PFSK-1 (cell line): ENCODE measurements around the gene MKNK1.

ENCODE experiments used
- FOXP2 ChIP-seq: optimal IDR thresholded peaks from 2 replicates; pipeline ENCODE3; 2011; ENCODE audit warnings: borderline replicate concordance, control low read depth, inconsistent platforms; ENCODE audit not compliant: insufficient read depth; ENCODE audit errors: extremely low read length, extremely low read depth
- POLR2AphosphoS5 ChIP-seq: IDR thresholded peaks from 2 replicates; pipeline ENCODE4 v1.6.1; 2012; ENCODE audit warnings: low read depth, mild to moderate bottlenecking, control low read depth, low read length, moderate library complexity
- SIN3A ChIP-seq: IDR thresholded peaks from 2 replicates; pipeline ENCODE4 v1.6.1; 2012; ENCODE audit warnings: mild to moderate bottlenecking, low read length, moderate library complexity, borderline replicate concordance; ENCODE audit not compliant: insufficient read depth
- TAF1 ChIP-seq: IDR thresholded peaks from 2 replicates; pipeline ENCODE4 v1.6.1; 2012; ENCODE audit warnings: low read length, control low read depth, borderline replicate concordance; ENCODE audit not compliant: insufficient read depth
- TF ChIP-seq, protein P1 (sequence below), 2 experiments: IDR thresholded peaks; 2 replicates each; pipeline versions ENCODE4 v1.6.1 to v1.8.0; 2011 to 2012; ENCODE audit warnings: low read depth in 2 of 2, low read length in 2 of 2, control low read depth in 1 of 2, inconsistent platforms in 1 of 2, mild to moderate bottlenecking in 1 of 2, moderate library complexity in 1 of 2; ENCODE audit not compliant: insufficient read depth in 1 of 2

Gene MKNK1

DNA sequence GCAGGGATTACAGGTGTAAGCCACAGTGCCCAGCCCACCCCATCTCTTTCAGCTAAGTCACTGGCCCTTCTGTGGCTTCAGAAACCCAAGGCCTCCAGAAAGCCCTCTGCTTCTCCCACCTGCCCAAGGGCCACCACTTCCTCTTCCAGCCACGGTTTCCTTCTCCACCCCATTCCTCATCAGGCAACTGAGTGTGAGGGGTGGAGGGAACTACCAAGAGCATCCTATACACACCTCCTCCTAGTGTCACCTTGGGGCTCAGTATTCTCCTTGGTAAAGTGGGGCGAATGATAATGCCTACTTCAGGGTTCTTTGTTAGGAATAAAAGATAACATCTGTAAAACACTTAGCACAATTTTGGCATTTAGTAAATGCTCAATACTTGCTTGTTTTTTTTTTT is 82.7 kb downstream of the MKNK1 start:
- TF ChIP-seq, protein P1, sequence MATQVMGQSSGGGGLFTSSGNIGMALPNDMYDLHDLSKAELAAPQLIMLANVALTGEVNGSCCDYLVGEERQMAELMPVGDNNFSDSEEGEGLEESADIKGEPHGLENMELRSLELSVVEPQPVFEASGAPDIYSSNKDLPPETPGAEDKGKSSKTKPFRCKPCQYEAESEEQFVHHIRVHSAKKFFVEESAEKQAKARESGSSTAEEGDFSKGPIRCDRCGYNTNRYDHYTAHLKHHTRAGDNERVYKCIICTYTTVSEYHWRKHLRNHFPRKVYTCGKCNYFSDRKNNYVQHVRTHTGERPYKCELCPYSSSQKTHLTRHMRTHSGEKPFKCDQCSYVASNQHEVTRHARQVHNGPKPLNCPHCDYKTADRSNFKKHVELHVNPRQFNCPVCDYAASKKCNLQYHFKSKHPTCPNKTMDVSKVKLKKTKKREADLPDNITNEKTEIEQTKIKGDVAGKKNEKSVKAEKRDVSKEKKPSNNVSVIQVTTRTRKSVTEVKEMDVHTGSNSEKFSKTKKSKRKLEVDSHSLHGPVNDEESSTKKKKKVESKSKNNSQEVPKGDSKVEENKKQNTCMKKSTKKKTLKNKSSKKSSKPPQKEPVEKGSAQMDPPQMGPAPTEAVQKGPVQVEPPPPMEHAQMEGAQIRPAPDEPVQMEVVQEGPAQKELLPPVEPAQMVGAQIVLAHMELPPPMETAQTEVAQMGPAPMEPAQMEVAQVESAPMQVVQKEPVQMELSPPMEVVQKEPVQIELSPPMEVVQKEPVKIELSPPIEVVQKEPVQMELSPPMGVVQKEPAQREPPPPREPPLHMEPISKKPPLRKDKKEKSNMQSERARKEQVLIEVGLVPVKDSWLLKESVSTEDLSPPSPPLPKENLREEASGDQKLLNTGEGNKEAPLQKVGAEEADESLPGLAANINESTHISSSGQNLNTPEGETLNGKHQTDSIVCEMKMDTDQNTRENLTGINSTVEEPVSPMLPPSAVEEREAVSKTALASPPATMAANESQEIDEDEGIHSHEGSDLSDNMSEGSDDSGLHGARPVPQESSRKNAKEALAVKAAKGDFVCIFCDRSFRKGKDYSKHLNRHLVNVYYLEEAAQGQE (IDR thresholded peaks at IDR 0.05; ENCODE audit: insufficient read depth in 1 of 2, low read depth in 2 of 2, low read length in 2 of 2): no peak
- no peak for TF ChIP-seq SIN3A
- TF ChIP-seq FOXP2: no peak
- no peak for TF ChIP-seq TAF1
- no peak for TF ChIP-seq POLR2AphosphoS5

DNA sequence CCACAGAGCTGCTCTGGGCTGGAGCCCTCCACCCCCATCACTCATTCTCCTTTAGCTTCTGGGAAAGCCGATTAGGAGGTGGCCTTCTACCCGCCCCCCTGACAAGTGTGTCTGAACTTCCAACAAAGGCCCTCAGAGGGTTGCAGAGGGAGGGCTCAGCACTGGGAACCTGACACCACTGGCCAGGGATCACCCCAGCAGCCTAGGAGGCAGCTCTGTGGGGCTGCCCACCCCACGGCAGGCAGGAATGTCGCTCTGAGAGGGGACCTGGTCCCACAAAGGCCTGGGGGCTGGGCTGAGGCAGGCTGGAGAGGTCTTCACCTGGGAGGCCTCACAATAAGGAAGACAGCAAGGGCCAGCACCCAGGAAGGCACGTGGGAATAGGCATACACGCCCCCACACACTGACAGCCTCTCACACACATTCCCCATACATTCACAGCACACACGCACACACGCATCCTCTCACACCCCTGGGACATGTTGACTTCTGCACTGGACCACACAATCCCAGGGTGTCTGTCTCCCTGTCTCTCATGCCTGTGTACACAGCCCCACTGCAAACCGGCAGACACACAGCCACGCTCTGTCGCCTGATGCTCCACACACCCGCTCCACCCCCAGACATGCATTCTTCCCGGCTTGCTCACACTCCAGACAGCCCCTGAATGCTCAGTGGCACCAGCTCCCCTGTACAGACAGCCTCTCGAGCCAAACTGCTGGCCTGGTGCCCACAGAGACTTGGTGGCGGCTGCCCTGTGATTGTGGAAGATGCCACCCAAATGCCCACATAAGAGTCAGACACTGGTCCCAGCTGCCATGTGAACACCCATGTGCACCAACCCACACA is 83.8 kb downstream of the MKNK1 start:
- TF ChIP-seq POLR2AphosphoS5 (no peak), FOXP2 (no peak), SIN3A (no peak), TAF1 (no peak)
- TF ChIP-seq, protein P1 (IDR thresholded peaks at IDR 0.05; ENCODE audit: insufficient read depth in 1 of 2, low read depth in 2 of 2, low read length in 2 of 2): no peak

DNA sequence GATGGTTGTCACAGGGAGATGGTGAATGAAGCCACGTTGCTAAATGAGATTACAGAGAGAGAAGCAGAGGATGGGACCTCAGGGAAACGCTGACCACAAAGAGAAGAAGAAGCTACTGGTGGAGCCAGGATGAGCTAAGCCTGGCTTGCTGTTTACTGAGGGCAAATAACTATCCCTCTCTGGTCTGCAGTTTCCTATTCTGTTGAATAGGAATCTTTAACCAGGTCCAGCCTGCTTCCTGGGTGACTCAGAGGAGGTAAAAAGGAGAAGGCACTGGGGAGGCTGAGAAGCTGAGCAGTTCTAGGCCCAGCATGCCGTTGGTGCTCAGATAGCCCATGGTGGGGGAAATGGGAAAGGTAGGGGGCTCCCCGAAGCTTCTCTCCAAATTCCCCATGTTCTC is 84.9 kb downstream of the MKNK1 start:
- TF ChIP-seq TAF1 (no peak), POLR2AphosphoS5 (no peak), SIN3A (no peak), FOXP2 (no peak)
- TF ChIP-seq, protein P1 (IDR thresholded peaks at IDR 0.05; ENCODE audit: insufficient read depth in 1 of 2, low read depth in 2 of 2, low read length in 2 of 2): no peak

DNA sequence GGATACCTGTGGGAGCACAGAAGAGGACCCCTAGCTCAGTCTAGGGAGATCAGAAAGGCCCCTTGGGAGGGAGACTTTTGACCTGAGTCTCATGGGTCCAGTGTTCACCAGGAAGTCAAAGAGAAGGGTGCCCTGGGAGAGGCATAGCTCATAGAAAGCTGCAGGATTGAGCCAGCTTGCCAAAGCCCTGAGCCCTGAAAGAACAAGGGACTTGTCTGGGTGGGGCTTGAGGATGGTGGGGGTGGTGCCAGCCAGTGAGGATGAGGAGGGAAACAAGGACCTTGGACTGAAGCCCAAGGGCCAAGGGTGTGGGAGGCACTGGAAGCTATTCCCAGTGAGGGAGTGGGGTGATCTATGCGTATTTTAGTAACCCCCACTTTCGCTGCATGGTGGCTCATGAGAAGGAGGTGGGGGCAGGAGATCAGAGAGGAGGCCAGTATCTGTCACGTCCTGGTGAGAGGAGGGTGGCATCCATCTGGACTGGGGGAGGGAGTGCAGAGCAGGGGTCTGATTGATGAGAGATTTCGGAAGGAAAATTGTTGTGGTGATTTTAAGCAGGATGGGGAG is 86.1 kb downstream of the MKNK1 start:
- TF ChIP-seq POLR2AphosphoS5: no peak
- no peak for TF ChIP-seq FOXP2
- TF ChIP-seq, protein P1 (IDR thresholded peaks at IDR 0.05; ENCODE audit: insufficient read depth in 1 of 2, low read depth in 2 of 2, low read length in 2 of 2): no peak
- TF ChIP-seq TAF1: no peak
- TF ChIP-seq SIN3A: no peak
